CMK (cell line): ENCODE data around the gene FNDC3B.
"Not testable (repeated sequence)": the region's sequence is repeated elsewhere in the genome, so short reads cannot be mapped to it uniquely, and the experiment has no call there.

Experiments
- DNase-seq: peaks from one replicate; pipeline ENCODE4 v3.0.0-alpha.2; 2010; ENCODE audit warnings: low read depth

Gene FNDC3B

DNA sequence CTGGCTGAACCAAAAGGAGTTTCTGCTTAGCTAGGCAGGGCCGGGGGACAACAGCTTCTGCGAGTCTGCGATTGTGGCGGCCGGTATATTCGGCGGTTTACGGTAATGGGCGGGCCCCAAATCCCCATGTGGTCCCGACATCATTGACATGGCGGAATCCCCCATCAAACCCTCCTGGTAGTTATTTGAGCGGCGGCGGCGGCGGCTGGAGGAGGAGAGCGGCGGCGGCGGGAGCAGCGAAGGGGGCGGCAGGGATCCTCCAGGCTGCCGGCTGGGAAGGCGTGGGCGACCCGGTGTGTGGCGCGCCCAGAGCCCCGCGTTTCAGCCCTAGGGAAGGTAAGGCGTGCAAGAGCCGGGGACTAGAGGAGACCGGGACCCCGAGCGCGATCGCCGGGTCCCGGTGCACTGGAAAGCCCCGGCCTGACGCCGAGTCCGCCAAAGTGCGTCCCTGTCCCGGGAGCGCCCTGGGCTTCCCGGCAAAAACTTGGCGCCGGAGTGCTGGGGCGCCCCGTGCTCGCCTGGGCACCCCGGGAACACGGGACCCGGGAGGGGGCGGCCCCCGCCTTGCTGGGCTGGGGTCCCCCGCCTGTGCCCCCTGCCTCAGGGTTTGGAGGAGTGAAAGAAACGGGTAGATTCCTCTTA is at the start of gene FNDC3B:
Gene FNDC3B (plus strand): TSS at position 143 of the 642 bp plus-strand sequence. CDS start 72,902 bp downstream, outside the sequence.
- DNase-seq = peak; percentile 67

DNA sequence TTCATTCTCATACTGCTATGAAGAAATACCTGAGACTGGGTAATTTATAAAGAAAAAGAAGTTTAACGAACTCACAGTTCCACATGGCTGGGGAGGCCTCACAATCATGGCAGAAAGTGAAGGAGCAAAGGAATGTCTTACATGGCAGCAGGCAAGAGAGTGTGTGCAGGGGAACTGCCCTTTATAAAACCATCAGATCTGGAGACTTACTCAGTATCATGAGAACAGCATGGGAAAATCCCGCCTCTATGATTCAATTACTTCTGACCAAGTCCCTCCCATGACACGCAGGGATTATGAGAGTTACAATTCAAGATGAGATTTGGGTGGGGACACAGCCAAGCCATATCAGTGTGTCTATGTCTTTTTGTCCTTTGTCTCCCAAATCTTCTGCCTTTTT is 49.1 kb upstream of the FNDC3B start:
- DNase-seq = not testable (repeated sequence)

DNA sequence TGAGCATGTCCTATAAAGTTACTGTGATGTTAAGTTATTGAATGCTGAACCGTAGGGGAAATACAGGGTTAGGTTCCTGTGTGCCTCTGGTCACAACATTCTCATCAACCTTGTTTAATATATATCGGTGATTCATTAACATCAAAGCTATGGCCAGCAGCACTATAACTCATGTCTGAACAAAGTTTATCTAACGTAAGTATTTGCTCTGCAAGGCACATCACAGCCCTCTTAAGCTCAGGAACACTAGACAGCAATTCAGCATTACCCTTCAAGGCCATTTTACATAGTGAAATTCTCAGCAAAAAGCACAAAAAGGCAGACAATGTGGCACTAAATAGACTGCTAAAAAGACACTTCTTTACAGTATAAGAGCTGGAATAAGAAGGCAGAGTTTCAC is 48.2 kb upstream of the FNDC3B start:
- DNase-seq = no peak

DNA sequence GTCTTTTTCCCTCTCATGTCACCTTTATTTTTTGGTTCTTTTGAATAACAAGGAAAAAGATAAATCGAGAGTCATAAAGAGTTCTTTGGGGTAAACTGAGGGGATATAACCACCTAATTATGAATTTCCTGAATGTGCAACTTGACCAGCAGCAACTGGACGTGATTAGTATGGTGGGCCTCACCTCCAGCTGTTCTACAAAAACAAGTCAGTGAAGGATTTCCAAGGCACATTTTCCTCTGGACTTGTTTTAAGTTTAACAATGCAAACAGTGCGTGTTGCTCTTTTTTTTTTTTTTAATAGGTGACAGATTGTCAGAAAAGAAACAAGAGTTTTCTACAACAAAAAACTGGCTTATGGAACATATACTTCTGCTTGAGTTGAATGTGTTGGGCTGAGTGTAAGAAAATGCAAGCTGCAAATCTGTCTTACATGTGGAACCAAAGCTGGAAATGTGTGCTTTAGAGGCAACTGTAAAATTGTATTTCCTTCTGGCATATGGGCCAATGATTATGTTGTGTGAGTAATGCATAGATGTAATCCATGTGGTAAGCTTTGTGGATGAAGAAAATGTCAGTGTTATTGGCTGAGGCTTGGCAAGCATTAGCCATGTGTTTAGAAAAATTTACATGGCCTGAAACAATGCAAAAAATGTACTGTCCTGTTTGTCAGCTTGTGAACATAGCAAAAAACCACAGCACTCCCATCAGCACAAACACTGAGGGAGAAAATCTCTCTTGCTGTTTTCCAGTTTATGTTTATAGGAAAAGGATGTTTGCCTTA is 44.5 kb upstream of the FNDC3B start:
- no peak for DNase-seq

DNA sequence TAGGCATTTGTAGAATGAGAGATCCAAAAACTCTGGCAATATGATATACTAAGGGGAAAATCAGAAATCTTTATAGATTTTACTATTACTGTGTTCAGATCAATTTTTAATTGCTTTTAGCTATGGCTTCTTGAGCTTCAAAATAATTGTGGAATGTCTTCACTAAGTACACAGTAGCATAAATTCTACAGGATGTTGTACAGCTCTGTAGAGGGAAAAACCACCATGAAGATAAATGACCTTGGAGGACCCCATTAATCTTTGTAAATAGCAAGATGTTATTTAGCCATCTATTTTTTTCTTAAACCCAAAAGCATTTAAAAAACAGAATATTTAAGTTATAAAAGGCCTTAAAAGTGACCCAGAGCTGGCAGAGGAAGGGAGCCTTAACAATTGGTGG is 43.9 kb upstream of the FNDC3B start:
- no peak for DNase-seq

DNA sequence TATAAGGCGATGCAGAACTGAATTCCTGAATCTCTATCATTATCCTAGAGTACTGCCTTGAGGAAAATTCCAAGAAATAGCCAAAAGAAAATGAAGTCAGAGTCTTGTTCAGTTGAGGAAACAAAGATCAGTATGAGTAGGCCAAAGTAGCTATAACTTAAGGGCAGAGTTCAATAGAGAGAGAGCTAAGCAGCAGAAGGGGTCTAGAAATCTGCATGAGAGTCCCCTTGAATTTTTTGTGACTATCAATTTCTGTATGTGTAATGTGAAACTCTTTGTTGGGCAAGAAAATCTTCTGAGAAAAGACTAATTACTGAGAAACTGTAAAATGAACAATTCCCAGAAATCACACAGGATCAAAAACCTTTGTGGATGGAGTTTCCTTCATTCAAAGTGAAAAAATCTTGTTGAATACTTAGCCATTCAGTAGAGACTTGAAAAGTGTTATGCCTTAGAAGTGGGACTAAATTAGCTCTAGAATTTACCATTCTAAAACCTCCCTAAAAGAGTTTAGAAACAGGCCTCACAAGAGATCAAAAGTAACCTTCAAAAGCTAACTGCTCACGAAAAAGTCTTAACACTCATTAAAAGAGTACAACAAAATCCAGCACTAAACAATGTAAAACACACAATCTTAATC is 43.1 kb upstream of the FNDC3B start:
- no peak for DNase-seq

DNA sequence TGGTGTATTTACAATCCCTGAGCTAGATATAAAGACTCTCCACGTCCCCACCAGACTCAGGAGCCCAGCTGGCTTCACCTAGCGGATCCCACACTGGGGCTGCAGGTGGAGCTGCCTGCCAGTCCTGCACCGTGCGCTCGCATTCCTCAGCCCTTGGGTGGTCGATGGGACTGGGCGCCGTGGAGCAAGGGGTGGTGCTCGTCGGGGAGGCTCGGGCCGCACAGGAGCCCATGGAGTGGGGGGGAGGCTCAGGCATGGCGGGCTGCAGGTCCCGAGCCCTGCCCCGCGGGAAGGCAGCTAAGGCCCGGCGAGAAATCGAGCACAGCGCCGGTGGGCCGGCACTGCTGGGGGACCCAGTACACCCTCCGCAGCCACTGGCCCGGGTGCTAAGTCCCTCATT is 40.6 kb upstream of the FNDC3B start:
- not testable (repeated sequence) for DNase-seq

DNA sequence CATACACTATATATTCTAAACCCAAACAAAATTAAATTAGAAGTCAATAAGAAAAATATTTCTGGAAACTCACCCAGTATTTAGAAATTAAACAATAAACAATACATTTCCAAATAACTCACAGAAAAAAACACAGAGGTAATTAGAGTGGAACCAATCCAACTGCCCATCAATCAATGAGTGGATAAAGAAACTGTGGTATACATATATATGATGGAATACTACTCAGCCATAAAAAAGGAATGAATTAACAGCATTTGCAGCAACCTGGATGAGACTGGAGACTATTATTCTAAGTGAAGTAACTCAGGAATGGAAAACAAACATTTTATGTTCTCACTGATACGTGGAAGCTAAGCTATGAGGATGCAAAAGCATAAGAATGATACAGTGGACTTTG is 37.8 kb upstream of the FNDC3B start:
- DNase-seq = not testable (repeated sequence)

DNA sequence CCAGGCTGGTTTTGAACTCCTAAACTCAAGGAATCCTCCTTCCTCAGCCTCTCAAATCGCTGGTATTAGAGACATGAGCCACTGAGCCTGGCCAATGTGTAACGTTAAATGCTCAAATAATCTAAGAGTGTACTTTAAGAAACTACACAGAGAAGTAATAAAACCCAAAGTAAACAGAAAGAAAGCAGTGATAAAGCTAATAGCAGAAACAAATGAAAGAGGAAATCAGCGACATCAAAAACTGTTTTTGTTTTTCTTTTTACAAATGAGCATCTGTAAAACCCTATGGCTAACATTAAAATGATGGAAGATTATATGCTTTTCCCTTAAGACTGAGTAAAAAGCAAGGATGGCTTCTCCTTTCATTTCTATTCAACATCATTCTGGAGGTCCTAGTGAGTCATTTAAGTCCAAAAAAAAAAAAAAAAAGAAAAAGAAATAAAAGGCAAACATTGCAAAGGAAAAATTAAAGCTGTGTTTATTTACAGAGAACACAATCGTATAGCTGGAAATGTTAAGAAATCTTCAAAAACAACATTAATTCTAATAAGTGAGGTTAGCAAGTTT is 36.8 kb upstream of the FNDC3B start:
- DNase-seq = no peak

DNA sequence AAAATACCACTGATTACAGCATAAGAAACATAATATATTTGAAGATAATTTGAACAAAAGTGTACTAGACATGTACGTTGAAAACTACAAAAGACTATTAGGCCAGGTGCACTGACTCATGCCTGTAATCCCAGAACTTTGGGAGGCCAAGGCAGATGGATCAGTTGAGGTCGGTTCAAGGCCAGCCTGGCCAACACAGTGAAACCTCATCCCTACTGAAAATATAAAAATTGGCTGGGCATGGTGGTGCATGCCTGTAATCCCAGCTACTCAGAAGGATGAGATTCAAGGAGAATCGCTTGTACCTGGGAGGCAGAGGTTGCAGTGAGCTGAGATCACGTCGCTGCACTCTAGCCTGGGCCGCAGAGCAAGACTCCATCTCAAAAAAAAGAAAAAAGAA is 36.2 kb upstream of the FNDC3B start:
- no peak for DNase-seq

DNA sequence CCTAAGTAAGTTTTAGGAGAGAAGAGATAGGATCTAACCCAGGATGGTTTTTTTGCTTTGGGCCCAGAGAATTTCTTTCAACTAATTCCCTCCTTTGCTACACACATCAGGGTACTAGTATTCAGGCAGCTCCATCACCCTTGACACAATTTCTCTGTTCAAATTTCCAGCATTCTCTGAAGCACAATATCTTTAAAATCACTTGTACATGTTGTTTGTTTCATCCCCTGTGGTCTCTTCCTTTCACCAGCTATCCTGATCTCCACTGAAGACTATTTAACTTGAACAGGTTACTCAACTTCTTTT is 32.4 kb upstream of the FNDC3B start:
- DNase-seq = no peak

DNA sequence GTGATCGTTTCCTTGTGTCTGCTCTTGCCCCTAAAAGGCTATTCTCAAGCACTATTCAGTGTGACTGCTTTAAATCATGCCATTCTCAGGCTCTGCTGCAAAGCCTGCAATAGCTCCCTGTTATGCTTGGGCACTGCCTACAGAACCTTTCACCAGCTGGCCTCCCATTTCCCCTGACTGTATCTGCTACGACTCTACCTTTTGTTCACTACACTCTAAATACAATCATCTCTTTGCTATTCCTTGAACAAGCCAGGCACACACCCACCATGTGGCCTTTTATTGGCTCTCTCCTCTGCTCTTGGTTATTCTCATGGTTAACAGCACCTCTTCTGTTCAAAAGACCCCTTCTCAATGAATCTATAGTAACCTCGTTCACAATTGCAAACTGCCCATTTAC is 29.6 kb upstream of the FNDC3B start:
- no peak for DNase-seq

DNA sequence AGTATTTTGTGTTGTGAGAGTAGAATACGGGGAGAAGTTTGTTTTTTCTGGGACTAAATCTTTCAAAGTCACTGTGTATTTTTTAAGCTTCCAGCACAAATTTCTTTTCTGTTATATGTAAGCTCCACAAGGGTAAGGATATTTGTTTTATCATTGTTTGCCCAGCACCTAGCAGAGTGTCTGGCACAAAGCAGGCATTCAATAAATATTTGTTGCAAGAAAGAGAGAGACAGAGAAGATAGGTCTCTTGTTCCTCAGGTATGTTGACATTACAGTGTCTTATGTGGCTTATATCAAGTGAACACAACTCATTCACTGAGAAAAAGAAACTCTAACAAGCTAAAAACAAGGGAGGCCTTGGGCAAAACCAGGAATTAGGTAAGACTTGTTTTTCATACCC is 26.6 kb upstream of the FNDC3B start:
- DNase-seq = no peak

DNA sequence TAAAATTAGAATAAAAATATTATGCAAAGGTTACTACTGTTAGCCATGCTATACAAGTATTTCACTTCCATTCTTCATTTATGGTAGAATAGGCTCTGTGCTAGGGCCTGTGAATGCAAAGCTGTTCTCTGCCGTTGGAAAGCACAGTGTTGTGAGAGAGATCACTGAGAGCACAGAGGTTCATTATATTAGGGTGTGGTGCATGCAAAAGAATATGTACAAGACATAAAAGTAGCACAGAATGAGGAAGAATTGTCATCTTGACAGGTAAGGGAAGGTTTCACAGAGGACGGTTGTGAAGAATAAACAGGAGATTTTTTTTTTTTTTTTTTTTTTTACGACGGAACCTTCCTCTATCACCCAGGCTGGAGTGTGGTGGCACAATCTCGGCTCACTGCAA is 25.2 kb upstream of the FNDC3B start:
- DNase-seq = no peak

DNA sequence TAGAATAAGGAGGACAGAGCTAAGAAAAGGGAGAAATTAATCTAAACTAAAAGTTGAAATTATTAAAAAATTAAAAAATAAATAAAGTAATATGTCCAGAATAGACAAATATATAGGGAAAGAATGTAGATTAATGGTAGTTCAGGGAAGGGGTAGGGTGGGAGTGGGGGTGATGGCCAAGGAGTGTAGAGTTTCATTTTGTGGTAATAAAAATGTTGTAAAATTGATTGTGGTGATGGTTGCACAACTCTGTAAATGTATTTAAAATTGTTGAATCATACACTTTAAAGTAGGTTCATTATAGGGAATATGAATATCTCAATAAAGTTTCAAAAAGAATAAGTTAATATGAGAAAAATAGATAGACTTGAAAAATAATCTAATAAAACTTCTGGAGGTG is 21.0 kb upstream of the FNDC3B start:
- DNase-seq = no peak

DNA sequence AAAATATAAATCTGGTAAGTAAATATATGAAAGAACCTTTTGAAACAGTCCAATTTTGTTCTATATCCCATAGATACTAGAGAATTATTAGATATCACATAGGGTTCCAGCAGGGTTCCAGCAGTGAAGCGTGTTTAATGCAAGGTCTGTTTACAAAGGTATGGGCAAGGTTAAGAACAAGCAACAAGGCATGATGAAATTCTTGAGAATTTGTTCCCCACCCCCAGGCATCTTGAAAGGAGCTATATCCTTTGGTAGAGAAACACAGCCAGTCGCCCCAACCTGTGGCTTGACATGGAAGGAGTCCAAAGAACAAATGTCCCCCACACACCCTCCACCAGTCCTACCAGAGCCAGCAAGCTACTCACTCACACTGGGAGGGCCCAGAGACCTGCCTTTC is 18.6 kb upstream of the FNDC3B start:
- no peak for DNase-seq

DNA sequence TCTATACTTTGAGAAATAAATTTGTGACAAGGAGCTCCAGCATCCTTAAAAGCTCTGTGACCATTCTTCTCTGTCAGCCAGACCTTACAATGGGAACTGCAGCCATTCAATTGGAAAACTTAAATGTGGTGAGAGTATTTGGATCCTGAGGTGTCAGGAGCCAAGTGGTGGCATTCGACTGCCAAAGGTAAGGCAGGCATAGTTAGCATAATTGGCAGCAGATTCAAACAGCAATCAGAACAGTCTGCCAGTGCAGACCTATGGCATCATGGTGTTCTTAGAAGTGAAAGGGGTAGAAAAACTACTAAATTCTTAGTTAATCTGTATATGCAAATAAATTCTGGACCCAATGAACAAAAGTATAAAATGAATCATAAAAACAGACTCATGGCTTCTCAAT is 18.2 kb upstream of the FNDC3B start:
- no peak for DNase-seq

DNA sequence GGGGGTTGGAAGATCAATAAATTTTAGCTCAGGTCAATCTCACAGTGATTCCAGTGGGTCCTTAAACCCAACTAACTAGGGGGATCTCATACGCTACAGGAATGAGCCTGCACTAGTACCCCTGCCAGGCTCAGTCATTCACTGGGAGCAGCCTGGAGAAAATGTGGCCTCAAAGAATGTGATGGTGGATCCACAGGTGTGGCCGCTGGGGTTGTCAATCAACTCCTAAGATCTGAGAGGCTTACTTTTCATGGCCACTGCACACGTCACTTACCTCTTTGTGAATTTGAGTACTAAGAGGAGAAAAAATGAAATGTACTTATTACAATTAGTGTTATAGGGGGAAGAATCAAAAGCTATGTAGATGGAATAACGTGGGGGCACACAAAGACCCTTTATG is 17.5 kb upstream of the FNDC3B start:
- no peak for DNase-seq

DNA sequence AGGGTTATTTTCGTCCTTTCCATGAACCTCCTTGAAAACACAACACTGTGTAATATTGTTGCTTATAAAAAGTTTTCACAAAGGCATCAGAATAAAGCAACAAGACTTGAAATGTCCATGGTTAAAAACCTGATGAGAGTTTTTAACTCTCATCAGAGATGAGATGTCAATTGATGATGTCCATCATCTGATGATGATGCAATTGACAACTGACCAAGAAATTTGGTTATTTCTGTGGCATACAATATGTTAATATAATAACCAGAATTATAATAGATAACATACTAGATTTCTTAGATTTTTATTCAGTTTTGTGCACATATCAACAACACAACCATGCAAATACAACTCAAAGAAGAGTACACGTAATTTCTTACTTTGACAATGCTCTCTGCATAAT is 15.5 kb upstream of the FNDC3B start:
- DNase-seq = no peak

DNA sequence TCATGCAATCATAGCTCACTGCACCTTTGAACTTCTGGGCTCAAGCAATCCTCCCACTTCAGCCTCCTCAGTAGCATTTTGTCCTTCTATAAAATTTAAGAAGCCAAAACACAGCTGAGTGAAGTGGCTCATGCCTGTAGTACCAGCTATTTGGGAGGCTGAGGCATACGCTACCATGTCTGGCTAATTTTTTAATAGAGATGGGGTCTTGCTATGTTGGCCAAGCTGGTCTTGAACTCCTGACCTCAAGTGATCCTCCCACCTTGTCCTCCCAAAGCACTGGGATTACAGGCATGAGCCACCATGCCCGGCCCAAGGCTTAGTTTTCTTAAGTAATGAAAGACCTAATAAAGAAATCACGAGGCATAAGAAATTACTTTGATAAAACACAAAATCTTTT is 14.7 kb upstream of the FNDC3B start:
- no peak for DNase-seq

DNA sequence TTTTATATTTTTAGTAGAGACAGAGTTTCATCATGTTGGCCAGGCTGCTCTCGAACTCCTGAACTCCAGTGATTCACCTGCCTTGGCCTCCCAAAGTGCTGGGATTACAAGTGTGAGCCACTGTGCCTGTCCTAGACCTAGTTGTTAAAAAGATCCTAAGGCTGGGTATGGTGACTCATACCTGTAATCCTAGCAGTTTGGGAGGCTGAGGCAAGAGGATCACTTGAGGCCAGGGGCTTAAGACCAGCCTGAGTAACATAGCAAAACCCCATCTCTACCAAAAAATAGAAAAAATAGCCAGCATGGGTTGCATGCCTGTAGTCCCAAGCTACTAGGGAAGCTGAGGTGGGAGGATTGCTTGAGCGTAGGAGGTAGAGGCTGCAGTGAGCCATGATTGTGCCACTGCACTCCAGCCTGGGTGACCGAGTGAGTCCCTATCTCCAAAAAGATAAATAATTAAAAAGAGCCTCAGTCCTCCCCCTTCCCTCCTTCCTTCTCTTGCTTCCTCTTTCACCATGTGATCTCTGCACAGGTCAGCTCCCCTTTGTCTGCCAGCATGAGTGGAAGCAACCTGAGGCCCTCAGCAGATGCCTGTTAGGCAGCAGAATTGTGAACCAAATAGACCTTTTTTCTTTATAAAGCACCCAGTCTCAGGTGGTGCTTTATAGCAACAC is 9.8 kb upstream of the FNDC3B start:
- DNase-seq = no peak

DNA sequence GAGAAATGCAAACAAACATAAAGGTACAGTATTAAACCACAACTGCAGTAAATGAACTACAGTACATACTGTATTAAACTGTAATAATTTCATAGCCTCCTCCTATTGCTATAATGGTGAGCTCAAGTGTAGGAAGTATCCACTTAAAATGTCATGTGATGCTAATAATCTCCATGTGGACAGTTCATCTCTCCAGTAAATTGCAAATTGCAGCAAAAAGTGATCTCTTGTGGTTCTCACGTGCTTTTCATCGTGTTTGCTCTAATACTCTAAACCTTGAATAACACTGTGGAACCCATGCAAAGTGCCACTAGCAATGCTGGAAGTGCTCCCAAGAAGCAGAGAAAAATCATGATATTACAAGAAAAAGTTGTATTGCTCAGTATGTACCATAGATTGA is 9.2 kb upstream of the FNDC3B start:
- DNase-seq = no peak

DNA sequence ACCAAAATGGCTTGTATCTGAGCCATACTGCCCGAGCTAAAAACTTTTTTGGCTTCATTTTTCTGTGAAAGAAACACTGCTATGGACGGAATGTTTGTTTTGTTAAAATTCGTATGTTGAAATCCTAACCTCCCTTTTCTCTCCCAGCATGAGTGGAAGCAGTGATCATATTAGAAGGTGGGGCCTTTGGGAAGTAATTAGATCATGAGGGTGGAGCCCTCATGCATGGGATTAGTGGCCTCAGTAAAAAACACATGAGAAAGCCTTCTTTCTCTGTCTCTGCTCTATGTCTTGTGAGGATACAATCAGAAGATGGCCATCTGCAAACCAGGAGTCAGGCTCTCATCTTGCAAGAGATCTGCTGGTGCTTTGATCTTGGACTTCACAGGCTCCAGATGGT is 7.4 kb upstream of the FNDC3B start:
- DNase-seq = no peak
